Measurements from ENCODE around the gene JPH3.

DNA sequence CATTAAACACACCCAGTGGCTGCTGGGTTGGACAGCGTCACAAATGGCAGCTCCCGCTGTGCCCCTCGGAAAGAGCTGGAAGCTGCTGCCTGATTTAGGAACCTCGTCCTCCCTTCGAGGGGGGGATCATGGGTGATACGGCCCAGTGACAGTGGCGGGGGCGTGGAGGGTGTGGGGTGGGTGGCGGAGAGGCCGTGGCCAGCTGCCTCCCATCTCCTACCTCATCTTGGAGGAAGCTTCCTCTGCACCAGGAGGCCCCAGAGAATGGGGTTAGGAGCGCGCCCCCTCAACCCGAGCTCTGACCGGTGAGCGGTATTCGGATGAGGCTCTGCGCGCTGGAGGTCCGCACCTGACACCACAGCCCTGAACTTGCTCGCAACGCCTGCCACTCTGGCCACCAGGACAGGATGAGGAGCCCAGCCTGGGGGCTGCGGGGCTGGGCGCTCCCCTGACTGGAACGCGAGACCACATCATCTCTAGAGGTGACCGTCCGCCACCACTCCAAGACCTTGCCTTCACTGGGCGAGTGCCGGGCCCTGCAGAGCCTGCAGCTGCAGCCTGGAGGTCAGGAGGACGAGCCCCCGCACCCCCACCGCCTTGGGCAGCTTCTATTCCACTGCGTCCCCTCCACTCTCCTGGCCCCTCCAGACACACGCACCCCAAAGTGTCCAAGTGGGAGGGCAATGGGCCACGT lies 82.5 kb downstream of the JPH3 start:
- TF ChIP-seq, protein P1, sequence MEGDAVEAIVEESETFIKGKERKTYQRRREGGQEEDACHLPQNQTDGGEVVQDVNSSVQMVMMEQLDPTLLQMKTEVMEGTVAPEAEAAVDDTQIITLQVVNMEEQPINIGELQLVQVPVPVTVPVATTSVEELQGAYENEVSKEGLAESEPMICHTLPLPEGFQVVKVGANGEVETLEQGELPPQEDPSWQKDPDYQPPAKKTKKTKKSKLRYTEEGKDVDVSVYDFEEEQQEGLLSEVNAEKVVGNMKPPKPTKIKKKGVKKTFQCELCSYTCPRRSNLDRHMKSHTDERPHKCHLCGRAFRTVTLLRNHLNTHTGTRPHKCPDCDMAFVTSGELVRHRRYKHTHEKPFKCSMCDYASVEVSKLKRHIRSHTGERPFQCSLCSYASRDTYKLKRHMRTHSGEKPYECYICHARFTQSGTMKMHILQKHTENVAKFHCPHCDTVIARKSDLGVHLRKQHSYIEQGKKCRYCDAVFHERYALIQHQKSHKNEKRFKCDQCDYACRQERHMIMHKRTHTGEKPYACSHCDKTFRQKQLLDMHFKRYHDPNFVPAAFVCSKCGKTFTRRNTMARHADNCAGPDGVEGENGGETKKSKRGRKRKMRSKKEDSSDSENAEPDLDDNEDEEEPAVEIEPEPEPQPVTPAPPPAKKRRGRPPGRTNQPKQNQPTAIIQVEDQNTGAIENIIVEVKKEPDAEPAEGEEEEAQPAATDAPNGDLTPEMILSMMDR (IDR thresholded peaks at IDR 0.05 in 8 of 11, conservative IDR thresholded peaks at IDR 0.05 in 3 of 11), result no peak
- TF ChIP-seq POLR2A (IDR thresholded peaks at IDR 0.05), result no peak
